Amniotic epithelial cell (primary cell): ENCODE data around the gene NR1D1.

Experiments used
- DNase-seq: peaks from one replicate; pipeline ENCODE4 v3.0.0-alpha.2; 2010; ENCODE audit warnings: low read depth

Gene NR1D1

GRCh38 chr17:40097087-40097486 is 3.3 kb downstream of the NR1D1 start:
- DNase-seq = no peak

GRCh38 chr17:40095944-40096791 is 4.2 kb downstream of the NR1D1 start:
- no peak for DNase-seq

GRCh38 chr17:40095351-40095943 is 4.9 kb downstream of the NR1D1 start:
- DNase-seq = no peak

- no peak for DNase-seq
Observed at GRCh38 chr17:40094874-40095273, 5.5 kb downstream of the NR1D1 start.

- DNase-seq = no peak
Observed at GRCh38 chr17:40093580-40094201, 6.7 kb downstream of the NR1D1 start.

- no peak for DNase-seq
Observed at GRCh38 chr17:40093005-40093579, 7.3 kb downstream of the NR1D1 start.

- no peak for DNase-seq
Observed at GRCh38 chr17:40092581-40092980, 7.8 kb downstream of the NR1D1 start.

- DNase-seq = no peak
Observed at GRCh38 chr17:40091691-40092397, 8.5 kb downstream of the NR1D1 start.

GRCh38 chr17:40090237-40091119 is 9.9 kb downstream of the NR1D1 start:
- no peak for DNase-seq

GRCh38 chr17:40089077-40089895 is 11.1 kb downstream of the NR1D1 start:
- DNase-seq = no peak

GRCh38 chr17:40087903-40088718 is 12.3 kb downstream of the NR1D1 start:
- no peak for DNase-seq

GRCh38 chr17:40087049-40087794 is 13.2 kb downstream of the NR1D1 start:
- no peak for DNase-seq

GRCh38 chr17:40086150-40087044 is 14.0 kb downstream of the NR1D1 start:
- no peak for DNase-seq

- DNase-seq = no peak
Observed at GRCh38 chr17:40084477-40084876, 15.9 kb downstream of the NR1D1 start.

GRCh38 chr17:40079545-40079944 is 20.8 kb downstream of the NR1D1 start:
- DNase-seq = no peak

- no peak for DNase-seq
Observed at GRCh38 chr17:40076591-40076990, 23.8 kb downstream of the NR1D1 start.

- DNase-seq = no peak
Observed at GRCh38 chr17:40075942-40076498, 24.4 kb downstream of the NR1D1 start.
